HCT116 (cell line): ENCODE results near the gene KPNA5. TPM values are rescaled to one million over a fixed set of nuclear protein-coding genes. Genes with fewer than 3 reads are reported as not detected.

ENCODE experiments used
- ATAC-seq: fragments of 200-7000 bp; cut with Tn5 transposase; 2 replicates; pipeline ENCODE4 v1.9.1; 2020; ENCODE audit warnings: mild to moderate bottlenecking, moderate library complexity
- BruUV-seq: library from RNA; stranded (reverse); fragments of 400-500 nt; replicated peaks from 2 replicates; lab custom pipeline; 2021; lab: Mats Ljungman, UMichigan
- CTCF ChIA-PET: fragments of 300-600 bp; sonication (Branson Sonifier 250); formaldehyde crosslinking; loops from one replicate; lab custom pipeline; 2021; ENCODE audit warnings: antibody characterized with exemption; lab: Charles Lee
- POLR2A ChIA-PET: fragments of 300-600, 350-600 bp; sonication (Branson Sonifier 250); formaldehyde crosslinking; loops from one replicate; lab custom pipeline; 2021; ENCODE audit warnings: antibody characterized with exemption; lab: Charles Lee
- RAD21 ChIA-PET, 2 experiments: fragments of 300-600 bp; sonication (Branson Sonifier 250); formaldehyde crosslinking; loops; one replicate each; lab custom pipeline; 2023; ENCODE audit warnings: low total read pairs in 2 of 2; ENCODE audit not compliant: uncharacterized antibody in 2 of 2, unreplicated experiment in 2 of 2, low non-redundant PET in 1 of 2; lab: Charles Lee
- DNase-seq: peaks from one replicate; pipeline ENCODE4 v3.0.0-alpha.2; 2010; ENCODE audit warnings: low read depth, low spot score
- H2AFZ ChIP-seq: fragments of 200-600 bp; shearing (Covaris generic), sonication (generic); 2 replicates; pipeline ENCODE4 v1.6.1; 2017; ENCODE audit warnings: low read depth, mixed run types, mixed read lengths, antibody characterized with exemption, low read length; ENCODE audit not compliant: poor library complexity, severe bottlenecking
- H3K27ac ChIP-seq: 2 replicates; pipeline ENCODE4 v1.5.1; 2012; ENCODE audit warnings: low read depth, low read length
- H3K27me3 ChIP-seq: fragments of 200-600 bp; sonication (generic); 2 replicates; pipeline ENCODE4 v1.6.1; 2016; ENCODE audit warnings: mixed run types, low read length, mixed read lengths; ENCODE audit not compliant: insufficient read depth
- H3K36me3 ChIP-seq, 2 experiments: fragments of 200-500 bp in 1 of 2; fragments of 200-600 bp in 1 of 2; sonication (Bioruptor generic) in 1 of 2; sonication (generic) in 1 of 2; 2 replicates each; pipeline versions ENCODE4 v1.5.1 to v1.6.1; 2014 to 2016; ENCODE audit warnings: low read length in 2 of 2, inconsistent platforms in 1 of 2, mixed read lengths in 1 of 2, mixed run types in 1 of 2; ENCODE audit not compliant: insufficient read depth in 2 of 2, control insufficient read depth in 1 of 2
- H3K4me1 ChIP-seq, 2 experiments: fragments of 200-600 bp in 1 of 2; sonication (generic) in 1 of 2; 2 replicates each; pipeline versions ENCODE4 v1.5.1 to v1.6.1; 2012 to 2017; ENCODE audit warnings: low read length in 2 of 2, inconsistent platforms in 1 of 2, mild to moderate bottlenecking in 1 of 2, mixed read lengths in 1 of 2, mixed run types in 1 of 2, moderate library complexity in 1 of 2; ENCODE audit not compliant: insufficient read depth in 2 of 2, control insufficient read depth in 1 of 2
- H3K4me2 ChIP-seq: fragments of 200-600 bp; sonication (generic); 2 replicates; pipeline ENCODE4 v1.6.1; 2017; ENCODE audit warnings: mixed run types, low read length, mixed read lengths
- H3K4me3 ChIP-seq, 2 experiments: fragments of 200-600 bp in 1 of 2; sonication (generic) in 1 of 2; replicated peaks in 1 of 2; 2 replicates each; pipeline ENCODE4 v1.5.1; 2011 to 2016; ENCODE audit warnings: low read length in 2 of 2, control low read depth in 1 of 2, low read depth in 1 of 2, mild to moderate bottlenecking in 1 of 2, mixed read lengths in 1 of 2, mixed run types in 1 of 2
- H3K79me2 ChIP-seq: fragments of 200-600 bp; sonication (generic); 2 replicates; pipeline ENCODE4 v1.6.1; 2017; ENCODE audit warnings: mild to moderate bottlenecking, mixed run types, low read length, moderate library complexity, mixed read lengths; ENCODE audit not compliant: insufficient read depth
- H3K9ac ChIP-seq: fragments of 200-600 bp; sonication (generic); 2 replicates; pipeline ENCODE4 v1.6.1; 2016; ENCODE audit warnings: low read length, mixed read lengths
- H3K9me2 ChIP-seq: fragments of 200-600 bp; sonication (generic), shearing (Covaris generic); 2 replicates; pipeline ENCODE4 v1.6.1; 2017; ENCODE audit warnings: mixed run types, mild to moderate bottlenecking, moderate library complexity; ENCODE audit not compliant: insufficient read depth
- H3K9me3 ChIP-seq, 2 experiments: fragments of 200-500 bp in 1 of 2; fragments of 200-600 bp in 1 of 2; sonication (Bioruptor generic) in 1 of 2; sonication (generic) in 1 of 2; 2 replicates each; pipeline ENCODE4 v1.6.1; 2014 to 2017; ENCODE audit warnings: low read length in 2 of 2, mixed read lengths in 2 of 2, inconsistent platforms in 1 of 2, low read depth in 1 of 2, mild to moderate bottlenecking in 1 of 2, mixed run types in 1 of 2, moderate library complexity in 1 of 2; ENCODE audit not compliant: control insufficient read depth in 1 of 2, insufficient read depth in 1 of 2
- H4K20me1 ChIP-seq: fragments of 200-600 bp; sonication (generic), shearing (Covaris generic); 2 replicates; pipeline ENCODE4 v1.6.1; 2017; ENCODE audit warnings: mixed run types, mild to moderate bottlenecking, moderate library complexity; ENCODE audit not compliant: insufficient read depth
- CBX3 ChIP-seq: IDR thresholded peaks from 2 replicates; pipeline ENCODE4 v1.6.1; 2012; ENCODE audit warnings: low read depth
- CEBPB ChIP-seq: IDR thresholded peaks from 2 replicates; pipeline ENCODE4 v1.6.1; 2012; ENCODE audit warnings: low read depth
- EGR1 ChIP-seq: IDR thresholded peaks from 2 replicates; pipeline ENCODE4 v1.6.1; 2012; ENCODE audit warnings: low read depth
- ELF1 ChIP-seq: IDR thresholded peaks from 2 replicates; pipeline ENCODE4 v1.6.1; 2012; ENCODE audit warnings: low read depth, borderline replicate concordance
- EZH2 ChIP-seq: fragments of 200-600 bp; sonication (generic); IDR thresholded peaks from 2 replicates; pipeline ENCODE4 v1.6.1; 2017; ENCODE audit warnings: antibody characterized with exemption, mixed run types
- EZH2phosphoT487 ChIP-seq: fragments of 200-600 bp; IDR thresholded peaks from 2 replicates; pipeline ENCODE4 v1.6.1; 2018; ENCODE audit warnings: antibody characterized with exemption, borderline replicate concordance
- FOSL1 ChIP-seq: IDR thresholded peaks from 2 replicates; pipeline ENCODE4 v1.6.1; 2012; ENCODE audit warnings: low read depth
- JUND ChIP-seq: IDR thresholded peaks from 2 replicates; pipeline ENCODE4 v1.6.1; 2012
- POLR2A ChIP-seq: IDR thresholded peaks from 2 replicates; pipeline ENCODE4 v1.7.0; 2011; ENCODE audit warnings: borderline replicate concordance; ENCODE audit not compliant: insufficient read depth, insufficient read length; ENCODE audit errors: extremely low read depth
- POLR2AphosphoS5 ChIP-seq: IDR thresholded peaks from 2 replicates; pipeline ENCODE4 v1.6.1; 2011; ENCODE audit warnings: mild to moderate bottlenecking, low read depth, low read length, moderate library complexity
- RAD21 ChIP-seq: IDR thresholded peaks from 2 replicates; pipeline ENCODE4 v1.6.1; 2012; ENCODE audit warnings: low read depth, mild to moderate bottlenecking
- SIN3A ChIP-seq: IDR thresholded peaks from 2 replicates; pipeline ENCODE4 v1.6.1; 2012; ENCODE audit warnings: low read depth
- SP1 ChIP-seq: IDR thresholded peaks from 2 replicates; pipeline ENCODE4 v1.6.1; 2012; ENCODE audit warnings: low read depth
- SRF ChIP-seq: IDR thresholded peaks from 2 replicates; pipeline ENCODE4 v1.6.1; 2012; ENCODE audit warnings: low read depth
- YY1 ChIP-seq: IDR thresholded peaks from 2 replicates; pipeline ENCODE4 v1.6.1; 2011; ENCODE audit warnings: low read length, low read depth, moderate library complexity, mild to moderate bottlenecking; ENCODE audit not compliant: insufficient replicate concordance; ENCODE audit errors: extremely low read depth
- ZFX ChIP-seq: fragments of 450-650 bp; IDR thresholded peaks from 2 replicates; pipeline ENCODE4 v1.6.1; 2017
- ZNF274 ChIP-seq: fragments of 200-500 bp; sonication (Bioruptor generic); IDR thresholded peaks from 2 replicates; pipeline ENCODE4 v1.6.1; 2014; ENCODE audit warnings: mild to moderate bottlenecking, low read depth, low read length, inconsistent platforms
- intact Hi-C: fragments of 100-400 bp; cut with micrococcal nuclease; formaldehyde crosslinking; loops from 2 replicates; pipeline ENCODE4 v1.10.0; 2022
- total RNA-seq: library from RNA; stranded (reverse); gene quantifications from one replicate; pipeline ENCODE4 v1.2.1, GENCODE V29; 2021; ENCODE audit not compliant: unreplicated experiment
- TF ChIP-seq, protein P1 (sequence below): IDR thresholded peaks from 2 replicates; pipeline ENCODE4 v1.6.1; 2012
- TF ChIP-seq, protein P2 (sequence below): IDR thresholded peaks from 2 replicates; pipeline ENCODE4 v1.6.1; 2012; ENCODE audit warnings: low read depth
- TF ChIP-seq, protein P3 (sequence below), 3 experiments: fragments of 200-600 bp in 1 of 3; sonication (generic) in 1 of 3; IDR thresholded peaks in 2 of 3; conservative IDR thresholded peaks in 1 of 3; 2 replicates each; pipeline ENCODE4 v1.5.1; 2012 to 2017; ENCODE audit warnings: low read depth in 2 of 3, low read length in 2 of 3, antibody characterized with exemption in 1 of 3, borderline replicate concordance in 1 of 3, control low read depth in 1 of 3, mild to moderate bottlenecking in 1 of 3, mixed read lengths in 1 of 3, mixed run types in 1 of 3, moderate library complexity in 1 of 3; ENCODE audit not compliant: insufficient read depth in 1 of 3

Gene KPNA5
- total RNA-seq, 1 experiment from 2014 or later: 9.8 TPM

DNA sequence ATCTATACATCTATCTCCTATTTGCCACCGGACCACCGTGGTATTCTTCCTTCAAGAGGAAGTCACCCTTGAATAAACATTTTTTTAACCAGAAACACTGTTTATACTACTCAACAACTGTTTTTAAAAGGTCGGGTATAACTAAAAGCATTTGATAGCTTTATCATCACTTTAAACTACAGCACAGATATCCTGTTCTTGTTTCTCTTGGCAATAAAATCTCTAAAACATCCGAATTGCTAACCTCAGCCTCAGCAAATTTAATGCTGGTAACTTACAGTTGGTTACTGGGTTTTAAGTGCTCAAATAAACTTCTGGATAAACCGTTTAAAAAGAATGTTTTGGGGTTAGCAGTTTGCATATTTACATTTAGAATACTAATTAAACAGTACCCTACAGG lies 32.9 kb upstream of the KPNA5 start:
- Histone ChIP-seq H3K27me3 (no peaks in the 10 kb centered on the region), H3K9me2 (no peaks in the 10 kb centered on the region), H3K9me3 (no peaks in the 10 kb centered on the region), H3K4me1 (no peaks in the 10 kb centered on the region), H3K4me3 (no peak overlapping the region), H3K27ac (no peak overlapping the region), H3K36me3 (peaks cover 0 to 5% of the 10 kb centered on the region in 2 experiments; a peak in 2 of 4 replicates), H3K4me2 (no peak overlapping the region), H3K9ac (no peak overlapping the region), H3K79me2 (no peaks in the 10 kb centered on the region), H2AFZ (no peak overlapping the region), H4K20me1 (no peaks in the 10 kb centered on the region)
- RAD21 ChIA-PET: no interaction called here
- ATAC-seq (no peak), DNase-seq (no peak)
- CTCF ChIA-PET: no interaction called here
- POLR2A ChIA-PET: no interaction called here
- no peak for TF ChIP-seq ZNF274
- TF ChIP-seq CEBPB: no peak
- no peak for TF ChIP-seq EGR1
- no peak for TF ChIP-seq POLR2A
- TF ChIP-seq, protein P1, sequence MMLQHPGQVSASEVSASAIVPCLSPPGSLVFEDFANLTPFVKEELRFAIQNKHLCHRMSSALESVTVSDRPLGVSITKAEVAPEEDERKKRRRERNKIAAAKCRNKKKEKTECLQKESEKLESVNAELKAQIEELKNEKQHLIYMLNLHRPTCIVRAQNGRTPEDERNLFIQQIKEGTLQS: no peak
- no peak for TF ChIP-seq EZH2phosphoT487
- no peak for TF ChIP-seq EZH2
- TF ChIP-seq, protein P2, sequence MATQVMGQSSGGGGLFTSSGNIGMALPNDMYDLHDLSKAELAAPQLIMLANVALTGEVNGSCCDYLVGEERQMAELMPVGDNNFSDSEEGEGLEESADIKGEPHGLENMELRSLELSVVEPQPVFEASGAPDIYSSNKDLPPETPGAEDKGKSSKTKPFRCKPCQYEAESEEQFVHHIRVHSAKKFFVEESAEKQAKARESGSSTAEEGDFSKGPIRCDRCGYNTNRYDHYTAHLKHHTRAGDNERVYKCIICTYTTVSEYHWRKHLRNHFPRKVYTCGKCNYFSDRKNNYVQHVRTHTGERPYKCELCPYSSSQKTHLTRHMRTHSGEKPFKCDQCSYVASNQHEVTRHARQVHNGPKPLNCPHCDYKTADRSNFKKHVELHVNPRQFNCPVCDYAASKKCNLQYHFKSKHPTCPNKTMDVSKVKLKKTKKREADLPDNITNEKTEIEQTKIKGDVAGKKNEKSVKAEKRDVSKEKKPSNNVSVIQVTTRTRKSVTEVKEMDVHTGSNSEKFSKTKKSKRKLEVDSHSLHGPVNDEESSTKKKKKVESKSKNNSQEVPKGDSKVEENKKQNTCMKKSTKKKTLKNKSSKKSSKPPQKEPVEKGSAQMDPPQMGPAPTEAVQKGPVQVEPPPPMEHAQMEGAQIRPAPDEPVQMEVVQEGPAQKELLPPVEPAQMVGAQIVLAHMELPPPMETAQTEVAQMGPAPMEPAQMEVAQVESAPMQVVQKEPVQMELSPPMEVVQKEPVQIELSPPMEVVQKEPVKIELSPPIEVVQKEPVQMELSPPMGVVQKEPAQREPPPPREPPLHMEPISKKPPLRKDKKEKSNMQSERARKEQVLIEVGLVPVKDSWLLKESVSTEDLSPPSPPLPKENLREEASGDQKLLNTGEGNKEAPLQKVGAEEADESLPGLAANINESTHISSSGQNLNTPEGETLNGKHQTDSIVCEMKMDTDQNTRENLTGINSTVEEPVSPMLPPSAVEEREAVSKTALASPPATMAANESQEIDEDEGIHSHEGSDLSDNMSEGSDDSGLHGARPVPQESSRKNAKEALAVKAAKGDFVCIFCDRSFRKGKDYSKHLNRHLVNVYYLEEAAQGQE: no peak
- no peak for TF ChIP-seq ZFX
- TF ChIP-seq YY1: no peak
- no peak for TF ChIP-seq SP1
- TF ChIP-seq CBX3: no peak
- no peak for TF ChIP-seq RAD21
- TF ChIP-seq FOSL1: no peak
- TF ChIP-seq, protein P3, sequence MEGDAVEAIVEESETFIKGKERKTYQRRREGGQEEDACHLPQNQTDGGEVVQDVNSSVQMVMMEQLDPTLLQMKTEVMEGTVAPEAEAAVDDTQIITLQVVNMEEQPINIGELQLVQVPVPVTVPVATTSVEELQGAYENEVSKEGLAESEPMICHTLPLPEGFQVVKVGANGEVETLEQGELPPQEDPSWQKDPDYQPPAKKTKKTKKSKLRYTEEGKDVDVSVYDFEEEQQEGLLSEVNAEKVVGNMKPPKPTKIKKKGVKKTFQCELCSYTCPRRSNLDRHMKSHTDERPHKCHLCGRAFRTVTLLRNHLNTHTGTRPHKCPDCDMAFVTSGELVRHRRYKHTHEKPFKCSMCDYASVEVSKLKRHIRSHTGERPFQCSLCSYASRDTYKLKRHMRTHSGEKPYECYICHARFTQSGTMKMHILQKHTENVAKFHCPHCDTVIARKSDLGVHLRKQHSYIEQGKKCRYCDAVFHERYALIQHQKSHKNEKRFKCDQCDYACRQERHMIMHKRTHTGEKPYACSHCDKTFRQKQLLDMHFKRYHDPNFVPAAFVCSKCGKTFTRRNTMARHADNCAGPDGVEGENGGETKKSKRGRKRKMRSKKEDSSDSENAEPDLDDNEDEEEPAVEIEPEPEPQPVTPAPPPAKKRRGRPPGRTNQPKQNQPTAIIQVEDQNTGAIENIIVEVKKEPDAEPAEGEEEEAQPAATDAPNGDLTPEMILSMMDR (IDR thresholded peaks at IDR 0.05 in 2 of 3, conservative IDR thresholded peaks at IDR 0.05 in 1 of 3; ENCODE audit: borderline replicate concordance in 1 of 3, insufficient read depth in 1 of 3, low read depth in 2 of 3, low read length in 2 of 3): no peak
- no peak for TF ChIP-seq JUND
- TF ChIP-seq SRF: no peak
- no peak for TF ChIP-seq ELF1
- TF ChIP-seq SIN3A: no peak
- no peak for TF ChIP-seq POLR2AphosphoS5
- BruUV-seq: no TSS peak
- intact Hi-C loops: loop anchor here (5.0 kb wide), 2 partner anchors 381 to 431 kb away; no protein-coding TSS in a partner anchor
